ENCODE measurements around the gene NAA80.

NAA80 gene

DNA sequence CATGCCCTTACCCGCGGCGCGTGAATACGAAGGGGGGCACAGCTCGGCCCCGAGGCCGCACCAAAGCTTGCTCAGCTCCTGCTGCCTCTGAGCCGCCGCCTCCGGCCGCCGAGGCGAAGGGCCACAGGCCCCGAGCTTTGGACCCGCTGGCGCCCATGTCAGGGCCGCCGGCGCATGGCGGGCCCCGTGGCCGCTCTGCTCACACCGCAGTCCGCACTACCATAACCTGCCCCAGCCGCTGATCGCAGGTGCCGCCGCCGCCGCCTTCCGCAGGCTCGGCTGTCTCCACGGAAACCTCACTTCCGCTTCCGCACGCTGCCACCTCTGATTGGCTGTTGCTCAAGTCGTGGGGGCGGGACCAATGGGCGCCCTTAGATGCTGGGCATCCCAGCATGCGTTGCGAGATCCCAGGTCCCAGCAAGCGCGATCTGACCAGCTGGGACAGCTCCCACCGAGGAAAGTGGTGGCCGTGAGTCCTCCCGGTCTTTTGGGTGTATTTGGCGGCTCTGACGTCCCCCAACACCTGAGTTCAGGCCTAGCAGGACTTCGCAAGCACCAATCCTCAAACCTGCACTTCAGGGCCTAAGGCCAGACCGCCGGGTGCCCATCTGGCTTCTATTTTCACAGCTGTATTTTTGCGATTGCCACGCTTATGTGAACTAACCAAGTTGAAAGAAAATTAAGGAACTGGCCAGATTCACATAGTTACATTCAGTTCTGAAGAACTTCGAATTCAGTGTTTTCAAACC, 28.9 kb upstream of the NAA80 start, which contains the start of gene TUSC2:
TUSC2 (minus strand) TSS at position 281 of the 749 bp plus-strand sequence; CDS start at position 157, 124 bp downstream.
- peak; percentile 93 to 94 for DNase-seq

DNA sequence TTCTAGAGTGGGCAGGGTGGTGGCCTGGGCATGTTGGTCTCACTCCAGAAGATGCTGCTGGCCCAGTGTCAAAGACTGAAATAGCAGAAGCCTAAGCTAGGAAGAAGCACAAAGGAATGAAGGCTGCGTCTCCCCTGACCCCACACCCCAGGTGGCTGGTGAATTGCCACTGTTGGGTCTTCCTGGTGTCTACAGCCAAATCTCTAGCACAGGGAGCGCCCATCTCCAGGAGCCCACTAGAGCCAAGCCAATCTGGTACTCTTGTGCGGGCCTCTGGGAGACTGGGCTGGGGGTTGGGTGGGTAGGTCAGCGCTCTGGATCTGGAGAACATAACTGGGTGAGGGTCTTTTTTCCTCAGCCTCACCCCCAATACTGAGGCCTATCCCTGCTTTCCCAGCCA, 27.9 kb upstream of the NAA80 start:
- DNase-seq, result no peak

- DNase-seq, result no peak
Observed at GRCh38 chr3:50326182-50326541, 27.0 kb upstream of the NAA80 start.

DNA sequence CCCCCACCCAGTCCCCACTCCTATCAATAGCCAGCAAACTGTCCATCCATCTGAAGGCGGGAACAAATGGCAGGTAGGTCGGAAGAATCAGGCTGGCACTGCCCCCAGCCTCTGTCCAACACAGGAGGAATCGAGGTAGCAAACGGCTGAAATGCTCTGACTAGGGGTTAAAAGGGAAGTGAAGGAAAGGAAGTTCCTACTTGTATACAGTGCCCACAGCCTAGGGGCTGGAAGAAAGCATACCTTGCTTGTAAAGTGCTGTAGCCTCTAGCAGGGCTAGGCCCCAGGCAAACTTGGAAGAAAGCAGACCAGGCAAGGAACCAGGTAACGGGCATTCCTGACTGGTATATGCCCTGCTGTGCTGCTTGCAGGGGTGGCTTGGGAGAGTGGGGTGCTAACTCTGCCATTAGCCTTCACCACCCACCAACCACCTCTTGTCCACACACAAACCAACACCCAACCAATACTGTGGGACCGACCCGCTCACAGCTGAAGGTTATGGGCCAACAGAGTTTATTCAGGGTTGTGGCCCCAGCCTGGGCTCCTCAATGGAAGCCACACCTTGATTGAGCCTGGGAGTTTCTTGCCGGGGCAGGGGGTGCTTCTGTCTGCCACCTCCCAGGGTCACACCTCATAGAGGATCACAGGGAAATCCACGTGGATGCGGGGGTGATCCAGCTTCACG, 26.4 kb upstream of the NAA80 start:
- no peak for DNase-seq

- no peak for DNase-seq
Observed at GRCh38 chr3:50325113-50325480, 25.9 kb upstream of the NAA80 start.

- peak; percentile 65 to 74 for DNase-seq
Observed at GRCh38 chr3:50324351-50325112, 25.3 kb upstream of the NAA80 start.

DNA sequence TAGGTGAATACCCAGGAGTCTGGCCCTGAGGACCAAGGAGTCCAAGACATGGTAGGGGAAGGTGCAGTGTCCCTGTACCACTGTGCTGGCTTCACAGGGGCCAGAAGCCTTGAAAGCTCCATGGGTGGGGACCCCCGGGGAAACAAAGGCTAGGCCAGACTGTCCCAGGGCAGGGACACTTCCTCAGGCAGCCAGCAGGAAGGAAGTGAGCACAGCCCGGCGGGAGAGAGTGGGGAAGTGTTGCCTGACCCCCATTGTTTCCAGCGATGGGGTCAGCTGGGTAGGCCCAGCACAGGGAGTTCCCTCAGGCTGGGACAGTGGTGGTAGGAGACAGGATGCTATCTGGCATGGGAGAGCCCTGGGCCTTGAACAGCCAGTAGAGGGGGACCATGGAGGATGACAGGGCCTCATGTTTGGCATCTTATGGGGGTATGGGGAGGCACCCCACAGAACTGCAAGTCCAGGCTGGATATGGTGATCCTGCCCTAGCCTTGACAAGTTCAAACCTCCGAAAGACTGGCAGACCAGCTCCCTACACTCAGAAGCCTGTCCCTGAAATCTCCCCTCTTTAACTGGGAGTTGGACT, 24.5 kb upstream of the NAA80 start:
- DNase-seq, result no peak

GRCh38 chr3:50323092-50323600, 23.9 kb upstream of the NAA80 start:
- no peak for DNase-seq

DNA sequence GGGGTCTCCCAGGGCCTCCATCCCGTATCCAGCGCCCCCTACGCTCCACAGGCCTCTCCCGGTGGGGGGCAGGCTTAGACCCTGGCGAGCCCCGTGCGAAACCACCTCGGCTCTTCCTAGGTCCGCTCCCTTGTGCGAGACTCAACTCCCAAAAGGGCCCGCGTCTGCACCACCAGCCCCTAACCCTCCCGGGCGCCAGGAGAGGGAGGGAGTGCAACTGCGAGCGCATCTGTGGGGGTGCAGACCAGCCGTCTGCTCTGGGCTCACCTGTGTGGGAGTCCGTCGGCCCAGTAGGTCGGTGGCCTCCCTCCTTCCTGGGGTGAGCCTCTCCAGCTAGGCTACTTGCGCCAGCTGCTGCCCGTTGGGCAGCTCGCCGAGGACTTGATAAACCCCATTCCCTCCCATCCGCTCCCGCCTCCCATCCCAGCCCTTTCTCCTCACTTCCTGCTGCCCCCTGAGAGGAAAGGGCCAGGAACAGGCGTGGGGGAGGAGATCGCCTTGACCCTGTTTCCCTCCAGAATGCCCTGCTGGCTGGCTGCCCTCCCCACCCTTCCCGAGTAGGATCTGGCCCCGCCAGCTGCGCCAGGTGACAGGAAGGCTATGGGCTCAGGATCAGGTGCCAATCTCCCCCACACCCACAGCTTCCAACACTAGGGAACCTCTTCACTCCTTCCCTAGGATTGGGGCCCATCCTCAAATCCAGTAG, 23.3 kb upstream of the NAA80 start, which contains the start of gene HYAL2:
HYAL2 (minus strand) TSS at position 360 of the 706 bp plus-strand sequence. CDS start 2,256 bp downstream, outside the sequence.
- peak; percentile 23 to 51 for DNase-seq

GRCh38 chr3:50322115-50322385, 22.8 kb upstream of the NAA80 start:
- no peak for DNase-seq

DNA sequence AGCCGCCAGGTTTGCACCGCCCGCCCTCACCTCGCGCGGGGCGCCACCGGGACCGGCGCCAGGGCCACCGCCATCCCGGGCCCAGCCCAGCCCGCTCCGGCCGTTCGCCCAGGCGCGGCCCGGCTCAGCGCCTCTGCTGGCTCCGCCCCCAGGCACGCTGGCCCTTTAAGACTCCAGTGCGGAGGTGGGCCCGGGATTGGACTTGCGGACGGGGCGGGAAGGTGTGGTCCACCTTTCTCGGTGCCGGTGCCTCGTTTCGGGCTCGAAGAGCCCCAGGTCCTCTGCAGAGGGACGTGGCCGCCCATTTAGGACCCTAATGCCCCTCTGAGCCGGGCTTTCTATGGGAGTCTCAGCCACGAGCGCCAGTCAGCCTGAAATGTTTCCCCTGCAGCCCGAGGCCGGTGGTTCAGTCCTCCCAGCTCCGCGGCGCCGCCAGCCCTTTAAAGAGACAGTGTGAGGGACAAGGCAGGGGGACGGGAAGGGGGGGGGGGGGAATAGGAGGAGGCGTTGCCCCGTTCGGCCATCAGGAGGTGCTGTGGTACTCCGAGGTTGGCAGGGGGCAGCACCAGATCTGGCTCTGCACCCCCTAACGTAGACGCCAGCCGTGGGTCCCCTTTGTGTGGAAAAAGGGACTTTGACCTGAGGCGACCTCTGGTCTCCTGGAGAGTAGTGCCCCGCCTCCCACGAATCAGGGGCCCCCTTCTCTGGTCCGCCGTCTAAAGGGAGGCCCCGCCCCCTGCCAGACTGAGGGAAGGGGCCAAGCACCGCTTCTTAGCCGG, 22.3 kb upstream of the NAA80 start:
- DNase-seq, result peak; percentile 69 to 71

DNA sequence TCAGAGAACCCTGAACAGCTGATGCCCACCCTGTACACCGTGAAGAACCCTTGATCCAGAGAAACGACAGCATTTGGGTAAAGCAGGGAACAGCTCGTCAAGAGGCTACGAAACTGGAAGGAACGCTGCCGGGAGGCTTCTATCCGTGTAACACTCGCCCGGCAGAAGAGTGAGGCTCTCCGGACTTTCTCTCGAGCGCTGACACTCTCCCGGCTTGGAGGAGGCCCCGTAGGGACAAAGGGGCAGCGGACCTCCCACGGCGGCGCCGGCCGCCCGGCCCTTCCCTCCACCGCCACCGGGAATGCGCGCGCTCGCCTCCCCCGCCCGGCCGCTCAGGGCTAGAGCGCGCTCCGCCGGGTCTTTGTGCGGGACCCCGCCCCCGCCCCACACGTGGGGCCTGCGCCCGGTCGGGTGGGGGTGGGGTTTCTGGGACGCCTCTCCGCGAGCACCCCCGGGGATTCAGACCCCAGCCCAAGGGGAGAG, 21.7 kb upstream of the NAA80 start:
- peak; percentile 54 to 60 for DNase-seq

DNA sequence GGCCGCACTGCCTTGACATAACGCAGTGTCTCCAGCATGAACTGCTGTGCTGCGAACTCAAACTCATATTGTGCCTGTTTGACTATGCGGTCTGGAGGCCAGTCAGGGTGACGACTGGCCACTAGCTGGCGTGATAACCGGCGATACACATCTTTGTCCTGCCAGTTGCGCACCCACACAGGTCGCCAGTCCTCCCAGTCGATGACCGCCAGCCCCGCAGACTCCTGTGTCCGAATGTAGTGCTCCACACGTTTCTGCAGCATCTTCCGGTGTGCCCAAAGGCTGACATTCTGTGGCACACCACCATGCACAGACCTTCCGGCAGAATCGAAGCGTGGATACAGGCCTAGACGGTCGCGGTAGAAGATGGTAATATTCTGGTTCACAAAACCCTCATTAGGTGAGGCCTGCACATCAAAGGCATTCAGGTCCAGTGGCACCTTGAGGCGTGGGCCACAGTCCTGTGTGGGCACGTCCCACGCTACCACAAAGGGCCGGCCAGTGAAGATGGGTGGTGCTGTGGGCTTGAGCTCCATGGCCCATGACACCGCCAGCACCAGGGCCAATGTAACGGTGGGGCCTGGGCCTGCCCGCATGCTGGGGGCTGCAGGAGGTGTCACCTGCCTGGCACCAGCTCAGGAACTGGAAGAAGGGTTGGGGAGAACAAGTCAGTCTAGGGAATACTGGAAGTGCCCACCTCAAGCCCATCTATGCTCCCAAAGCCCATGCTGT, 20.9 kb upstream of the NAA80 start:
- no peak for DNase-seq

DNA sequence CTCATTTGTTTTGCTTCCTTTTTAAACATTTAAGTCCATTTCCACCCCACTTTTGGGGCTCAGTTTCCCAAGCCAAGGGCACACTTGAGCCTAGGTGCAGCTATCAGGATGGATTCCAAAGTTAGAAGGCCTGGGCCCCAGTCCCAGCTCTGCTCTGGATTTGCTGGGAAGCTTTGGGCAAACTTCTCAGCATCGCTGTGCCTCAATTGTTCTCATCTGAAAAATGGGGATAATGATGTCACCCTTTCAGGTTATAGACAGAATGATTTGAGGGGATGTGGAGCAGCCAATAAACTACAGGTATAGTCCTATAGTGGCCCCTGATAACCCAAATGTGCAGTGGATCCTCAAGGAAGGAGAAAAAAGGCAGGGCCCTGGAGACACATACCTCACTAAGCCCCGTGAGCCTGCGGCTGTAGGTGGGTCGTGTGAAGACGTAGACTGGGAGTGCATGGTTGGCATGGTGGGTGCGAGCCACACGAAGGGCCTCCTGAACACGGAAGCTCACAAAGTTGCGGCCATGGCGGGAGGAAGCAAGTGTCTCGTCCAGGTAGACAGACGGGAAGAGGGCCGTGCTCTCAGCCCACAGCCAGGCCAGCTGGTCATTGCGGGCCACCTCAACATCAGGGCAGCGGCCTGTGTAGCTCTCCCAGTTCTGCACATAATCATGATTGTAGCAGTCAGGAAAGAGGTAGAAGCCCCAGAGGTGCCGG, 20.1 kb upstream of the NAA80 start:
- DNase-seq, result no peak

DNA sequence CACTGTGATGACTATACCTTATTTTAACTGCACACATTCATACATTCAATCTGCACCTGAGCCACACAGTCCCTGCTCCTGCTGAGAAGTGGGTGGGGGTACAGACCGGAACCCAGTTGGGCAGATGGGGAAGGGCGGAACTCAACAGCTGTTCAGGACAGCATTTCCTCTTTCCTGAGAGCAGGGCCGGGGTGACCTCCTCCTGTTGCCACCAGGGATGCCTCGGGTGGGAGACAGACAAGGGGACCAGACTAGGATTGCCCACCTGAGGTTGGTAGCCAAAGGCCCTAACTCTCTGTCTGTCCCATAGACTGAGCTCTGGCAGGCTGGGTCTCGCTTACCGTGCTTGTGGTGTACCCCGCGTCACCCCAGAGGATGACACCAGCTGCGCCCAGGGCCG, 19.4 kb upstream of the NAA80 start:
- DNase-seq, result no peak

- DNase-seq, result no peak
Observed at GRCh38 chr3:50318163-50318562, 19.0 kb upstream of the NAA80 start.

- no peak for DNase-seq
Observed at GRCh38 chr3:50317300-50317699, 18.1 kb upstream of the NAA80 start.

DNA sequence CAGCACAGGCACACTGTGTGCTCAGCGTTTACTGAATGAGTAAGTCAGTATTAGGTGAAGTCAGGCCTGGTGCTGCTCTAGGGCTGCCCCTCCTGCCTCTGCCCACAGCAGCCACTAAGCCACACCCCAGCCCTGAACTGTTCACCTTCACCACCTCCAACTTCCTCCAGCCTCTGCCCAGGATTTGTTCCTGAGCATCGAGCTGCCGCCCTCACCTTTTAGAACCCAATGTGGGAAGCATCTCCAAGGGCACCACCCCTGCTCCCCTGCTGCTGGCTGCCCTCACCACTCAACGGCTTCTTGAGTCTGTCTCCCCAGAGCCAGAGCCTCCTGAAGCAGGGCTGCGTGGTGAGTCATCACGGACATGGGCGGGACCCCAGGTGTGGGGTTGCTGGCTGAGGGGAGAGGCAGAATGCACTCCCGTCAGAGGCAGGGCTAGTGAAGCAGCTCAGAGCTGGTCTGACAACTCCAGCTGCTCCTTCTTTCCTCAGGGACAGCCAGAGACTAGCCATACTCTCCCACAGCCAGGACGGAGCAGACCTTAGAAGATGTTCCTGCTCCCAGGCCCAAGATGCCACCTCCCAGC, 17.5 kb upstream of the NAA80 start:
- no peak for DNase-seq

GRCh38 chr3:50314816-50315215, 15.6 kb upstream of the NAA80 start:
- no peak for DNase-seq

- no peak for DNase-seq
Observed at GRCh38 chr3:50314342-50314741, 15.1 kb upstream of the NAA80 start.
